Activated CD4-positive, alpha-beta T cell treated with anti-CD3 and anti-CD28 coated beads for 36 hours (primary cell): ENCODE data around the gene SELENOS. TPM values are rescaled to one million over a fixed set of nuclear protein-coding genes. Genes with fewer than 3 reads are reported as not detected.
A peak's percentile ranks its signal among the peaks of the same experiment; 100 is the strongest.

ENCODE experiments used
- ATAC-seq: fragments of 200-7000 bp; cut with Tn5 transposase; one replicate; pipeline ENCODE4 v1.10.0; 2021; ENCODE audit warnings: mild to moderate bottlenecking, moderate library complexity
- CTCF ChIA-PET: fragments of 350-600 bp; sonication (Branson Sonifier 250); formaldehyde crosslinking; loops from one replicate; lab custom pipeline; 2021; ENCODE audit warnings: antibody characterized with exemption; lab: Charles Lee
- POLR2A ChIA-PET: fragments of 350-600 bp; sonication (Branson Sonifier 250); formaldehyde crosslinking; loops from one replicate; lab custom pipeline; 2021; ENCODE audit warnings: antibody characterized with exemption, inconsistent platforms; lab: Charles Lee
- DNase-seq: peaks from one replicate; pipeline ENCODE4 v3.0.0-alpha.2; 2020
- H3K27ac Mint-ChIP-seq: one replicate; pipeline ENCODE4 v1.8.0; 2021; ENCODE audit warnings: mixed read lengths
- H3K27me3 Mint-ChIP-seq: one replicate; pipeline ENCODE4 v1.8.0; 2021; ENCODE audit warnings: mixed read lengths
- H3K36me3 Mint-ChIP-seq: one replicate; pipeline ENCODE4 v1.8.0; 2021; ENCODE audit warnings: low read depth, mixed read lengths
- H3K4me1 Mint-ChIP-seq: one replicate; pipeline ENCODE4 v1.8.0; 2021; ENCODE audit warnings: mixed read lengths
- H3K4me3 Mint-ChIP-seq: one replicate; pipeline ENCODE4 v1.8.0; 2021; ENCODE audit warnings: mild to moderate bottlenecking, moderate library complexity, mixed read lengths
- H3K9me3 Mint-ChIP-seq: one replicate; pipeline ENCODE4 v1.8.0; 2021; ENCODE audit warnings: low read depth, mixed read lengths
- intact Hi-C, 2 experiments: fragments of 100-400 bp; cut with DNase I in 1 of 2; cut with micrococcal nuclease in 1 of 2; formaldehyde crosslinking; loops; one replicate each; pipeline versions ENCODE4 v1.14.2 to v1.15.1; 2022 to 2024; cut with DNase I, micrococcal nuclease
- total RNA-seq, 2 experiments: library from RNA; stranded (reverse); gene quantifications; one replicate each; pipeline ENCODE4 v1.2.3, GENCODE V29; 2021

SELENOS gene, protein sequence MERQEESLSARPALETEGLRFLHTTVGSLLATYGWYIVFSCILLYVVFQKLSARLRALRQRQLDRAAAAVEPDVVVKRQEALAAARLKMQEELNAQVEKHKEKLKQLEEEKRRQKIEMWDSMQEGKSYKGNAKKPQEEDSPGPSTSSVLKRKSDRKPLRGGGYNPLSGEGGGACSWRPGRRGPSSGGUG
- total RNA-seq = 10 to 100 TPM; 14.5 to 20.8 TPM

DNA sequence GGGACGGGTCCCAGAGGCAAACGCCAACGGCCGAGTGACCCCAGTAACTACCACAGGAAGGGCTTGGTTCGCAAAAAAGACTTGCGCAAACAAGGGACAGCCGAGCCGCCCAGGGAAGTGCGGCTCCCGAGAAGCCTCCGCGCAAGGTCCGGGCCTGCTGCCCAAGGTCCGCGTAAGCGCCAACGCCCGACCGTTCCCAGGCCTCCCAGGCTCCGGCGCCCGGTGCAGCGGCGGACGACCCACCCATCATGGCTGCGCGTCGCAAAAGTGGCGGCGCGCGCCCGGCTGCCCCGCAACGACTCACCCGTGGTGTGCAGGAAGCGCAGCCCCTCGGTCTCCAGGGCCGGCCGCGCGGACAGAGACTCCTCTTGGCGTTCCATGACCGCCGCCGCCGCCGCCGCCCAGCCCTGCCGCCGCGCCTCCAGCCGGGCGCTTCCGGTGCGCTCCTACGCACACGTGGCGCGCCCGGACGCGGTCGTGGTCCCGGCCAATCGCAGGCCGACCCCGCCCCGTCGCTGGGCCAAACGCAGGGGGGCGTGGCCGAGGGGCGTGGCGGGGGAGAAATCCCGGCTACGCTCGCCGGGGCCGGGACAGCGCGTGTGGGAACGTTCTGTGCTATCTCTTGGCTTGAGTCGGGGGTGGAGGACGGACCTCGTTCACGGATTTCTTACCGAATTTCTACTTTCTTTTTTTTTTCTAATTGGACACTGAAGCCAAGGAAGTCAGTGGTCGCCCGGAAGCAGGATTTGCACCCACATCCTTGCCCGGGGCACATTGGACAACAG, at the start of gene SELENOS:
Gene SELENOS (minus strand): TSS at position 448 of the 785 bp plus-strand sequence. CDS start 68 bp downstream, at position 380.
- peak; percentile 93 for DNase-seq
- Mint-ChIP-seq H3K4me1 (peaks cover 24% of the 10 kb centered on the region), H3K27ac (peak within 1 kb of the TSS; percentile 79), H3K9me3 (no peaks in the 10 kb centered on the region), H3K36me3 (peaks cover 55% of the 10 kb centered on the region), H3K4me3 (peak within 1 kb of the TSS; percentile 89), H3K27me3 (no peaks in the 10 kb centered on the region)
- ATAC-seq = peak; percentile 92
- intact Hi-C loops = loop anchor here (1.0 to 2.0 kb wide), 7 partner anchors 17 to 675 kb away; partner anchors contain the start of genes CHSY1 (in 2 of the 2), ASB7 (in 1 of the 2), LINS1 (in 1 of the 2) and SNRPA1 (in 1 of the 2)
- ChIA-PET CTCF (interaction anchor here (1.0 to 2.5 kb wide), 5 partner anchors 12 to 33 kb away, joined by 3 to 31 read pairs (median 3); partner anchors contain the start of gene SNRPA1), POLR2A (interaction anchor here (0.7 to 1.0 kb wide), 2 partner anchors 13 to 29 kb away, joined by 3 read pairs; no protein-coding TSS in a partner anchor)

DNA sequence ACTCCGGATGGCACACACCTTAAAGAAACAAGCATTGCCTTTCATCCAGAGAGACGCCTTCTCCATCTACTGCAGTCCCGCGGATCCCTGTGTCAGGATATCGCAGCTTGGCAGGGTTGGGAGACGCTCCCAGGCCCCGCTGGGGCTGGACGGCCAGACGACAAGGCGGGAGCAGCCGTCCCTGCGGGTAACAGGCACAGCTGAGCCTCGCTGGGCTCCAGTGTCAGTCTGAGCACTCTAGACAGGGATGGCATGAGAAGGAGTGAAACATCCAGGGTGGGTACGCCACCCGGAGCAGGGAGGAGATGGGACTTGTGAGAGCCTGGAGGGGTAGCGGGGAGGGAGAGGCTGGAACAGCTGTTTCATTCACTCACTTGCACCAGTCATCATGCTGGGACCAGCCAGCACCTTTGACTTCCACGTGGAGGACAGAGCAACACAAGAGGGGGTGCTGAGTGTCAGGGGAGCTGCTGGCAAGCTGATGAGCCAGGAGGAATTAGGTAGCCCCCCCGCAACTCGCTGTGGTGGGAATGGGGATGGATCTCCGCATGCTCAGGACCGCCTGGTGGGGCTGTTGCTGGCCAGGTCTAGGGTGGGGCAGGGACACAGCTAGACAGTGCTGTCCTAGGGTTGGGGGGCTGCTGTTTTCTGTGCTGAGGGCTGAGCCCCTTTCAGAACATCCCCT, 49.3 kb upstream of the SELENOS start:
- no peak overlapping the region for H3K27ac Mint-ChIP-seq
- H3K27me3 Mint-ChIP-seq = peaks cover 14% of the 10 kb centered on the region
- H3K9me3 Mint-ChIP-seq = no peaks in the 10 kb centered on the region
- ChIA-PET CTCF (no interaction called here), POLR2A (no interaction called here)
- H3K4me3 Mint-ChIP-seq = no peak overlapping the region
- H3K4me1 Mint-ChIP-seq = no peaks in the 10 kb centered on the region
- DNase-seq (no peak), ATAC-seq (no peak)
- intact Hi-C loops = no loop called here
- H3K36me3 Mint-ChIP-seq = no peaks in the 10 kb centered on the region

DNA sequence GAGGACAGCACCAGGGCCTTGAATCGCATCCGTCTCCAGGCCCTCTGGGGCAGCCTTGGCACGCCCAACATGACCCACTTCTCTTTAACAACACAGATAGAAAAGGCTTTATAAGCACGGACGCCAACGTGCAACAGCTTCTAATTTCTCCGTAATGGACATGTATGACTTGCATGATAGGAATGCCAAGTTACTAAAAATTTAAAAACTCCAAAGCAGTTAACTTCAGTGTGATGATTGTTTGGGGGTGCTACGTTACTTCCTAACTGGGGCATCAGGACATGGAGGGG, 48.7 kb upstream of the SELENOS start:
- H3K9me3 Mint-ChIP-seq = no peaks in the 10 kb centered on the region
- H3K4me1 Mint-ChIP-seq = peaks cover 2% of the 10 kb centered on the region
- DNase-seq (no peak), ATAC-seq (no peak)
- CTCF ChIA-PET = interaction anchor here (0.6 kb wide), 1 partner anchor 463 kb away, joined by 3 read pairs; no protein-coding TSS in a partner anchor
- no peak overlapping the region for H3K27ac Mint-ChIP-seq
- H3K4me3 Mint-ChIP-seq = no peak overlapping the region
- POLR2A ChIA-PET = no interaction called here
- H3K36me3 Mint-ChIP-seq = no peaks in the 10 kb centered on the region
- H3K27me3 Mint-ChIP-seq = peaks cover 14% of the 10 kb centered on the region
- intact Hi-C loops = no loop called here

DNA sequence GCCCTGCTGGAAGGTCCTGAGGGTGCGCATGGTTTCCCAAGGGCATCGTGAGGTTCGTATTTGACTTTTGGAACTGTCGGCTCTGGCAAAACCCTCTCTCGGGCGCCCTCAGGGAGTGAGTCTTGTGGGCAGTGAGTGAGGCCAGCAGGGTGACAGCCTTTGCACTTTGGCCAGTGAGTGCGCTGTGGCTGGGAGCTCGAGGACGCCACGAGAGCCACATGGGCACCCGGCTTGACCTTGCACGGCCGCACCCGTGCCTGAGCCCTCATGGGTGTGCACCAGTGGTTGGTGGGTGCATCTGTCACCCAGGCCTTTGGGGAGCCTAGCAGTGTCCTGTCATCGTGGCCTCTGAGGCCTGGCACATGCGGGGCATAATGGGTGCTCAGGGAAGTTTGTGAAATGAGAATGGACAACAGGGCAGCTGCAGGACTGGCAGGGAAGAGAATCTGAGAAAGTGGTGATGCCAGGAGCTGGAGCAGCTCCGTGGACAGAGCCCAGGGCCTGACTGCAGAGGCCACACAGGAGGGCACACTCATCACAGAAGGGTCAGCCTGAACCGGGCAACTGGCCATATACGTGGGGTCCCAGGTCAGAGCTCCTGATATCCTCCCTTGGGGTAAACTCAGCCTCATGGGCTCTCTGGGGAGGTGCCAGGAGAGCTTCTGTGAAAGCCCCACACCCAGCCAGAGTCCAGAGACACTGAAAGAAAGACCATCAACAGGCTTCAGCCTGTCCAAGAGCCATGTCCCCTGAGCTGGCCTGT, 48.2 kb upstream of the SELENOS start:
- Mint-ChIP-seq H3K27ac (no peak overlapping the region), H3K27me3 (peaks cover 14% of the 10 kb centered on the region), H3K9me3 (no peaks in the 10 kb centered on the region), H3K36me3 (no peaks in the 10 kb centered on the region), H3K4me3 (no peak overlapping the region), H3K4me1 (peaks cover 6% of the 10 kb centered on the region)
- no peak for ATAC-seq
- no peak for DNase-seq
- intact Hi-C loops = no loop called here
- ChIA-PET CTCF (interaction anchor here (0.6 kb wide), 1 partner anchor 463 kb away, joined by 3 read pairs; no protein-coding TSS in a partner anchor), POLR2A (no interaction called here)

DNA sequence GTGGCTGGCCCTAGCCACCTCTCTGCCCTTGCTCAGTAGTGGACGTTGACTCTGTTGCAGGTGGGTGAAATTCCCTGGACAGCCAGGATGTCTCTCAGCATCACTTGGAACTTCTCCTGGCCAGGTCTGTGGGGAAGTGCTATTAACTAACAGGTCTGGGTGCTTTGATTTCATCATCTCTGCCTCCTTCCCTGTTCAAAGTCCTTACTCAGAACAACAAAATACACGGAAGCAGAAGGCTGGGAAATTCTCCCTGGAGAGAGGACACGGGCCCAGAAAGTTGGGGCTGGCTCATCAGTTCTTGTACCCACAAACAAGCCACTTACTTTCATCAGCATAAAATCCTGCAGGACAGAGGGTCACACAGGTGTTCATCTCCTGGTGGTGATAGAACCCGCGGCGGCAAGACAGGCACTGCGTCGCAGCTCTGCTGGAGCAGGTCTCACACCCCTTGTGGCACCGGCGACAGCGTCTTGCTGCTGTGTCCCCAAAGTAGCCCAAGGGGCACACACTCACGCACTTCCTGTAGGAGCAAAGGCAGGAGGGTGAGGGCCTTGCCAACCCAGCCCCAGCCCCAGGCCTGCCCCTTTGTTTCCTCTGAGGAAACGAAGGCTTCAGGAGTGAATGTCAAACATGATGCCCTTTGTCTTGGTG, 47.4 kb upstream of the SELENOS start:
- Mint-ChIP-seq H3K9me3 (no peaks in the 10 kb centered on the region), H3K27ac (no peak overlapping the region), H3K4me3 (no peak overlapping the region), H3K27me3 (peaks cover 14% of the 10 kb centered on the region), H3K36me3 (no peaks in the 10 kb centered on the region), H3K4me1 (peaks cover 9% of the 10 kb centered on the region)
- intact Hi-C loops = no loop called here
- no peak for DNase-seq
- POLR2A ChIA-PET = no interaction called here
- no peak for ATAC-seq
- CTCF ChIA-PET = no interaction called here

DNA sequence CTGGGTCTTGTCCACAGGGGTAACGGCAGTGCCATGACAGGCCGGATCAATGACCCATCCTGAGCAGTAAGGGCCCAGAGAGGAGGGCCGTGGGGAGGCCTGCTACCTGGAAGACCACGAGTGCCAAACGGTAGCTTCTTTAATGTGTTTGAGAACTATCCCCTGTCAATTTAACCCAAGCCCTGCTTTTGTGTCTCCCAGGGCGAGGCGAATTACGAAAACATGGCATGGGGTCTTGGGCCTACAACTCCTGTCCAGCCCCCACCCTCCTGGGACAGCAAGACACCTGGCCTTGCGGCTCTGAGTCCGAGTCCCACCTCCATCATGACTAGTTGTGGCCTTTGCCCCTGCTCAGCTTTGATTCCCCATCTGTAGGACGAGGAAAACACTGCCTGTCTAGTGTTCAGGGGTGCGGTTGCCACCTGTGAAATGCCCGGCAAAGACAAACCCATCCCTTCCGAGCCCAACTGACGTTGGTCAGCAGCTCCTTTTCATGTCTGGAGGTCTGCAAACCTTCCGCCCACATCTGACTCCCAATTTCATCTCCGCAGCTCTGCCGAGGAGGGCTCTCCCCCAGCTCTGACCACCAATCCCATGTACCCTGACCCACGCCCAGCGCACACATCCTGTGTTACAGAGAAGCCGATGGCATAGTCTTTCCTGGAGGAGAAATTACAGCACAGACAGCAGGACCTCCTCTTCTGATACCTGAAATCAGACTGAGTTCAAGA, 46.7 kb upstream of the SELENOS start:
- H3K27ac Mint-ChIP-seq = no peak overlapping the region
- H3K27me3 Mint-ChIP-seq = peaks cover 14% of the 10 kb centered on the region
- no peak for DNase-seq
- ChIA-PET POLR2A (no interaction called here), CTCF (no interaction called here)
- no peaks in the 10 kb centered on the region for H3K9me3 Mint-ChIP-seq
- no peaks in the 10 kb centered on the region for H3K36me3 Mint-ChIP-seq
- no peak overlapping the region for H3K4me3 Mint-ChIP-seq
- intact Hi-C loops = no loop called here
- no peak for ATAC-seq
- H3K4me1 Mint-ChIP-seq = peaks cover 9% of the 10 kb centered on the region

DNA sequence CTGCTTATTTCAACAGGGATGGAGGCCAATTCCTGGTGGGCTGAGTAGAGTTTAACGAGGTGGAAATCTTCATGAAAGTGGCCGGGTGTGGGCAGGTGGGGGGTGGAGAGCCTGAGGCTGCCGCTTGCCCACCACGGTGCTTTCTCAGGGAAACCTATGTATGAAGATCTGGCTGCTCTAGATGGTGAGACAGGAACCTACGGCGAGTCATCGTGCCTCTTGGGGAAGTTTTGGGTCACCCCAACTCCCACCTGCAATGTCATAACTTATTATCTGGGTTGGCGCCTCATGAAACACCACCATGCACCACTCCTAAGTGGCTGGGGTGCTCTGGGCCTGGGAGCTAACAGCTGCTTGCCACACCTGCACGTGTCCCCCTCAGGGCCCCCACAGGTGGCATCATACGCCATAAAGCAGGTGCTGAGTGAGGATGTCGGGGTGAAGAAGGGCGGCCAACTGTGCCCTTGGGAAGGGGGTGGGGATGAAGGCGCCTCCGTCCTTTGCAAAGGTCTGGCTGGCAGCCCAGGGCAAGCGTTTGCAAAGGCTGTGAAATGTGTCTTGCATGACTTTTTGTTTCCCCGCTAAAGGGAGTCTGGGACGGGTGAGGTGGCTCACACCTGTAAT, 45.7 kb upstream of the SELENOS start:
- Mint-ChIP-seq H3K4me1 (peaks cover 9% of the 10 kb centered on the region), H3K36me3 (no peaks in the 10 kb centered on the region), H3K27ac (no peak overlapping the region), H3K4me3 (no peak overlapping the region), H3K27me3 (peaks cover 11% of the 10 kb centered on the region), H3K9me3 (no peaks in the 10 kb centered on the region)
- intact Hi-C loops = no loop called here
- DNase-seq (peak; percentile 16), ATAC-seq (no peak)
- ChIA-PET POLR2A (no interaction called here), CTCF (interaction anchor here (0.8 kb wide), 1 partner anchor 37 kb away, joined by 3 read pairs; no protein-coding TSS in a partner anchor)

DNA sequence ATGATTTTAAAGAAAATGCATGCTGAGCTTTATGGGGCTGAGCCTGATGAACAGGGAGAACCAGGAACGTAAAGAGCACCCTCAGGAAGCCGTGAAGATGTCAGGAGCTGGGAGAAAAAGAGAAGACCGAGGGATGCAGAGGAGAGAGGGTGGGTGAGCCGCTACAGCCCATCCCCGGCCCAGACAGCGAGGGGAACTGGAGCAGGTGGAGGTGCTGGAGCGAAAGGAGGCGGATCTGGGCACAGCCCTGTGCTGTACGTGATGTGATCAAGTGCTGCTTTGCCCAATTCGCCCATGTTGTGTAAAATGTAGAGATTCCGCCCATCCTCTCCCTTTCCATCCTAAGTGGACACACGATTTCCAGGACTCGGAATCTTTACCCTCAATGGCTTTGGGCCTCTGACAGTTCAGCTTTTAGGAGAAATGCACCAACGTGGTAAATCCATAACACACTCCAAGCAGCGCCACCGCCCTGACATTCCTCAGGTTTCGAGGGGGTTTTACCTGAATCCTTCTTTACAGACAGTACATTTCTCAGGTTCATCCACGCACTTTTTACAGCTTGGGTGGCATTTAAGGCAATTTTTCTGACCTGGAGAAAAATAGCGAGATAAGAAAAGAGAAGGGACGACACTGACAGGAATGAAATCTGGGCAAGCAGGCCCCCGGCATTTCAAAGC, 44.9 kb upstream of the SELENOS start:
- peaks cover 7% of the 10 kb centered on the region for H3K27me3 Mint-ChIP-seq
- no peak overlapping the region for H3K27ac Mint-ChIP-seq
- no peak overlapping the region for H3K4me3 Mint-ChIP-seq
- ATAC-seq (no peak), DNase-seq (no peak)
- H3K36me3 Mint-ChIP-seq = no peaks in the 10 kb centered on the region
- CTCF ChIA-PET = interaction anchor here (0.8 kb wide), 1 partner anchor 38 kb away, joined by 3 read pairs; no protein-coding TSS in a partner anchor
- intact Hi-C loops = no loop called here
- POLR2A ChIA-PET = no interaction called here
- peaks cover 9% of the 10 kb centered on the region for H3K4me1 Mint-ChIP-seq
- no peaks in the 10 kb centered on the region for H3K9me3 Mint-ChIP-seq

DNA sequence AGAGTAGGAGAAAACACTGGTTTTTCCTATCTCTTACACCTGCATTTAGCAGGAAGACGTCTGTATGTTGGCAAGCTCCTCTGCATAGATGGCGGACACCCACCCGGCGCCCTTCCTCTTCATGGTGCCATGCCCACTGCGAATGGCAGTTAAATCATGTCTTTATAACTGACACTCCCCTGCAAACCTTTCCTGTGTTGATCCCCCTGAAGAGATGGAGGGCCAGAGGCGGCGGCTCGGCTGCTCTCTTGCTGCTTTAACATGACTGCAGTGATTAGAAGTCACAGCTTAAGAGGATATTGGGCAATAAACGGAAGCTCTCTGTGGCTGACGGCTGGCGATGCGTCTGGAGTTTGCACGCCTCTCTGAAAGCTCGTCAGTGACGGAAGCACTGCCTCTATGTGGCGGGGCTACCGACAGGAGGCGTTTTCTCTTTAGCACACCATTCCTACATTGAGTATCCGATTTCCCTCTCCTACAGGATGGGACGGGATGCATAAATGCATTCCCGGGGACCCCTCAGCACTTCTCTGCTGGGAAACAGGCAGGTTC, 43.3 kb upstream of the SELENOS start:
- Mint-ChIP-seq H3K27ac (peak overlapping the region; percentile 64), H3K27me3 (no peaks in the 10 kb centered on the region), H3K4me1 (peaks cover 9% of the 10 kb centered on the region), H3K4me3 (peak overlapping the region; percentile 61), H3K9me3 (no peaks in the 10 kb centered on the region), H3K36me3 (no peaks in the 10 kb centered on the region)
- ATAC-seq = peak; percentile 98
- CTCF ChIA-PET = interaction anchor here (0.6 to 2.3 kb wide), 15 partner anchors 13 to 340 kb away, joined by 3 to 10 read pairs (median 4); no protein-coding TSS in a partner anchor
- peak; percentile 82 for DNase-seq
- intact Hi-C loops = loop anchor here in 1 of 2 experiments (1.0 kb wide), 1 partner anchor 14 kb away; no protein-coding TSS in a partner anchor
- POLR2A ChIA-PET = interaction anchor here (0.7 kb wide), 1 partner anchor 170 kb away, joined by 3 read pairs; no protein-coding TSS in a partner anchor
